GM18520 (cell line): ENCODE data around the gene CTNNBL1.

Experiments
- ATAC-seq: cut with Tn5 transposase; IDR thresholded peaks from one replicate; pipeline ENCODE4 v1.9.1; 2021; ENCODE audit not compliant: unreplicated experiment

The CTNNBL1 gene

DNA sequence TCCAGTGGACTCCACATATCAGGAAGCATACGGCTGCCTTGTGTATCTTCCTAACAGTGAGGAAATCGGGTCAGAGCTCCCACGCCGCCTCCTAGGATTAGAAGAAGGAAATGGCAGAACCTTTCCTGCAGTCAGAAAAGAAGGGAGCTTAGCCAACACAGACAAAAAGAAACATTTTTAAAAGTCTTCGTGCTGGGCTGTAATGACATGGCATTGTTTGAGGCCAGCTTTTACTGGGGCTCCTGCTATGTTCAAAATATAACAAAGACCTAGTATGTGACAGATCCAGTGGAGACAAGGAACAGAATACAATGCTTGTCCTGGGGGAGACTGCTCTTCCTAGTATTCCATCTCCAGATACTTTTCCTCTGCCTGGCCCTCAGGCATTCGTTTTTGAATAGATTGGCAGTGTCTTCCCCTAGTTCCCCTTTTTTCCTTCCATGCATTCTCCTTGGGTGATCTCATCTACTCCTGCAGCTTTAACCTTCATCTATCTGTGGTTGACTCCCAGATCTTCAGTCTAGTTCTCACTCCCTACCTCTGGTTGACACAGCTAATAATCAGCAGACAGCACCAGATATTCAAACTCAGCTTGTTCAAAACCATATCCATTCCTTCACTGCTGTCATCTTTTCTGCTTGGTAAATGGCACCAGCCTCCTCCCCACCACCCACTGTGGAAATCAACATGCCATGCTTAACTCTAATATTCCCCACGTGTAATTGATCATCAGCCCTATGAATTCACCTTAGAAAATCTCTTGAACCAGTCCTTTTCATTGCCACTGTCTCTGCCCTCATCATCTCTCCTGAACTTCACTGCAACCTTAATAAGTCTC is 114.6 kb downstream of the CTNNBL1 start:
- ATAC-seq = no peak

DNA sequence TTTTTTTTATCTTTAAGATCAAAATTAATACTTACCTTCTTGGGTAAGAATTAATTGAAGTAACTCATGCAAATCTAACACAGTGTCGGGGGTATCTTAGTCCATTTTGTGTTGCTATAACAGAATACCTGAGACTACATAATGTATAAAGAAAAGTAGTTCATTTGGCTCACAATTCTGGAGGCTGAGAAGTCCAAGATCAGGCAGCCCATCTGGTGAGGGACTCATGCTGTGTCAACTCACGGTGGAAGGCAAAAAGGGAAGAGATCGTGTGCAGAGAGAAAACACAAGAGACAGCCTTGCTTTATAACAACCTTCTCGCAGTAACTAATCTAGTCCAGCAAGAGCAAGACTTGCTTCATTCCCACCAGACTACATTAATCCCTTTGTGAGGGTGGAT is 116.2 kb downstream of the CTNNBL1 start:
- ATAC-seq = no peak

DNA sequence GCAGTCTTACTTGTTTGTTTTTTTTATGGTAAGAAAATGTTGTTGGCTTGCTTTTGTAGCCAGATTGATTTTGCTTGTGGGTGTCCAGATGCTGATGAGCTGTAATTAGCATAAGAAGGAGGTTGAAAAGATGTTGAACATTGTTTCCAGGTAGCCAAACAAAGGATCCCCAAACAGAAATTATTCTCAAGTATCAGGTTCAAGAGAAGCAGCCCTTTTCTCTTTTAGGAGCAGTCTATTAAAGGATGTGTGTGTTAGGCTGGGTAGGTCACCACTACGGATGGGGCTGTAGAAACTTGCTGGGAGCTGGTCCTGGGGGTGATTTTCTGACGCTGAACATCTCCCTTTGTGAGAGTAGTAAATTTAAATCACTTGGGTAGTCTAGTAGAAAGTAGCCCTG is 122.2 kb downstream of the CTNNBL1 start:
- no peak for ATAC-seq

DNA sequence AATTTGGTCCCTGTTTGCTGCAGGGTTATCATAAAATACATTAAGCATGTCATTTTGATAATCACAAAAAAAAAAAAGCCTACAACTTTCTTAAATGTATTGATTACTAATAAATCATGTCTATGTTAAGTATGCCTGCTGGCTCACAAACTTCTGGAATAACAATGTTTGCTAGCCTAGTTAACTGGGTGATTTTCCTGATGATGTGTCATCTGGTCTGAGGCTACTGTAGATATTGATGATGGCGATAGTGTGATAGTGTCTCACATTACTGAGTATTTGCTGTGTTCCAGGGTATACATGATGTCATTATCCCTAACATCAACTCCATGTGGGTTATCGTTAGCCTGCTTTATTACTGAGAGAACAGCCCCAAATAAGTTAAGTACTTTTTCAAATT is 122.9 kb downstream of the CTNNBL1 start:
- ATAC-seq = no peak

DNA sequence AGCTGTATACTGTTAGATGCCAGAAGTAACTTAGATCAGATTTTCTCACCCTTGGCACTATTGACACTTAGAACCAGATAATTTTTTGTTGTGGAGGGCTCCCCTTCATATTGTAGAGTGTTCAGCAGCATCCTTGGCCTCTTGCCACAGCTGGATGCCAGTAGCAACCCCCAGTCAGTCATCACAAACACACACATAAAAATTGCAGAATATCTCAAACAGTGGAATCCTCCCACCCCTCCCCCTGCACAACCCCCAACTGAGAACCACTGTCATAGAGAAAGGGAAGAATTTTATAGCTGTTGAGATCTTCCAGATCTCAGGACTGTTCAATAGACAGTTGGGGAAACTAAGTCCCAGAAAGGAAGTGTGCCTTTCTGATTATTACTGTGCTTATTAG is 127.9 kb downstream of the CTNNBL1 start:
- ATAC-seq = no peak

DNA sequence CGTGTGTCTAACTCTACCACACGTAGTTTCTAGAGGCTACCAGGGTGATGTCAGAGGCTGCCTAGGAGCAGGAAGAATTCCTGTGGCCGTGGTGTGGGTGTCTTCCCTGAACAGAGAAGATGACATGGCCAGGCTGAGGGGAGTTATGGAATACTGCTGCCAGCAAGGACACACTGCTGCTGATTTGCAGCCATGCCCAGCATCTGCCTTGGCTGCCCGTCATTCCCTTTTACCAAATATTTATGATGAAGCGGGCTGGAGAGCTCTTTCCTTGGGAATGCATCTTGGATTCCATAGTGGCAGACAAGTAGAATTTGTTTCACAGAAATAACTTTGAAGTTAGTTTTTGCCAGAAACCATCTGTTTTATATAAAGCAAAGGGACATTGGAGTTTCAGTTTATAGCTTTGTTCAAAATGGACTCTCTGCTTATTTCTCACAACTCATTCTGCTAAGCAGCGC is 128.3 kb downstream of the CTNNBL1 start:
- no peak for ATAC-seq

DNA sequence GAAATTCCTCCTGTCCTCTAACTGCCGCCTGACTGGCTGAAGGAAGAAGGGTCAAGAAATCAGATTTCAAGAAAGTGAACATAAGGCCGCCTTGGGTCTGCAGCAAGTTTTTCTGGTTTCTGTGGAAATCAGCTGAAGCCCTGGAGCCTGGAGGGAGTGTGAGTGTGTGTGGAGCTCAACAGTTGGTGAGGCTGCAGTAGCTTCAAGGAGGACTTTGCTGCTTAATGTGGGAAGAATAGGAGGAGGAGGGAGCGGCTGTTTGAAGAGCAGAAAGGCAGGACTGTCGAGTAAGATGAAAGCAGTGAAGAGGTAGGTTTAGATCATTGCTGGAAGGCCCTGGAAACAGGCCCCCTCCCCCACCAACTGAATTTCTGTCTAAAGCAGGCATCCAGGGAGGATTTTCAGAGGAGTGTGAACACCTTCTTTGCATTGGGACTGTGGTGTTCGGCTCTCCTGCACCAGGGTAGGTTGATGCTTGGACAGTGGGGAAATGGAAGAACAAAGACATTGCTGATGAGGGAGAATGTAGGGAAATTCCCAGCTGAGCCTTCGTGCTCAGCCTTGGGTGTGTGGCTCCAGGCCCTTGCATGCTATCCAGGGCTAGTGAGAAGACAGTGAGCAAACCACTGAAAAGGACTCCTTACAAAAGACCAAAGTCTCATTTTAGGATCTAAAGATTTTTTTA is 129.6 kb downstream of the CTNNBL1 start:
- no peak for ATAC-seq

DNA sequence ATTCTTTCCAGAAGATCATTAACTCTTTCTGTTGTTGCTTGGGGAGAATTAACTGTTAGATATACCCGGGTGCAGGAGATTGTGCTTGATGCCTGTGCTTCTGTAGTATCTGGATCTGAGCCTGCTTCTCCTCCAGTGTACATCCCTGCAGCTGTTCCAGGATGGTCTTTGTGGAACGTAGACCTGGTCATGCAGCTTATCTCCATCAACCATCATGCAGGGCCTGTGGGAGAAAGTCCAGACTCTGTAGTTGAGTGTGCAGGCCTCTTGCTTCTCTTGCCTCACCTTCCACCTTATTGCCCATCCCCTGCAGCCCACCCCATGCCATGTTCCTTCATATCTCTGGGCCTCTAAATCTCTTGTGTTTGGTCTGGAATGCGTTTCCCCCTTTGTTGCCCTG is 133.8 kb downstream of the CTNNBL1 start:
- no peak for ATAC-seq

DNA sequence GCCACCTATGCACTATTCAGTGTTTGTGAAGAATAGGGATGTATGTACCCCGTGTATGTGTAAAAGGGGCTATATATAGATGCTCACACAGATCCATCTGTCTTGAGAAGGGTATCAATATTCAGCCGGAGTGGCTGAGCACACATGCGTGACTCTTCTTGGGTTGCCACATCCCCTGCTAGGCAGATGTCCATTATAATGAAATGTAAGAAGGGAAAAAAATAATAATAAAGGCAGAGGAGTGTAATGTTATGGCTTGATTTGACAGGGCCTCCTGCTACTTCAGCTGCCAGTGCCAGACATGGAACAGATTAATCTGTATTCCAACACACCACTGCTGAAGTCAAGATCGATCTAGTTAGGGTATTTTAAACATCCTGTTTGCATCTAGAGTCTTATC is 134.9 kb downstream of the CTNNBL1 start:
- no peak for ATAC-seq

DNA sequence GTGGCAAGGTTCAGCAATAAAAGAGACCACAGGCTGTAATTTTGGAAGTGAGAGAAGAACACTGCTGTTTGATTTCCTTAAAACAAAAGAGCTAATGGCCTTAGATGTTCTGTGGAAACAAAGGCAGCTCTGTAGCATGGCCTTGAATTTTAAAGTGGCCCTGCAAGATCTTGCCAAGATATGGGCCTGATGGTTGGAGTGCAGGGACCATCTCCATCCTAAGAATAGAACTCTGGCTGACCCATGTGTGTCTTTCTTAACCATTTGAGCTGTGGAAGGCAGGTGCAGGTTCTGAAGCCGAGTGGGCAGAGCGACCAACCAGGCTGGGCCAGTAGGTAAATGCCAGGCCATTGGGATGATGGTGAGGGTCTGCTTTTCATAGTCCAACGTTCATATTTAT is 135.3 kb downstream of the CTNNBL1 start:
- ATAC-seq = no peak

DNA sequence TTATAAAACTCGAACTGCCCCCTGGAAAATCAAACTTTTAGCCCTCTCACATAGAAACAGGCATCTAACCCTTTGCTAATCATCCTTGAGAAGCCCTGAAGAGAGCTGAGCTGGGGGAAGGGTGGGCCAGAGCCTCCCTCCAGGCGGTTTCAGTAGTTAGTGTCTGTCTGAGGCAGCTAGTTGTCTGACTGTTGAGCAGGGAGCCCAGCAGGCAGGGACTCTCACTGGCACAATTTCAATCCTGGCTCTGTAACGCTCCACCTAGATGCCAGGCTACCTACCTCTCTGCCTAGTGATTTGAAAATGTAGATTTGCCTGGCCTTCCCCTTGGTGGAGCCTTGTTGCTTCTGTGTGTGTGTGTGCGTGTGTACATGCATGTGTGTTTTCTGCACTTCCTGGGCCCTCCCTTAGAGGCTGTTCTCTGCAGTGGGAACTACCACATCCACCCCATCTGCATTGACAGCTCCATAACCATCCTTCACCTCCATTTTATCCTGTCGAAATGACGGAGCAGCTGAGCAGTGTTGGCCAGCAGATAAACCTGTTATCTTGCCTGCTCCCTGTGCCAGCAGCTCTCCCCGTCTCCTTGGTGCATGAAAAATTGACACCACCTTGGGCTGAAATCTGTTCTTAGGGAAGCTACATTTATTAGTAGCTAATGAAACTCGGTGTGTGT is 139.5 kb downstream of the CTNNBL1 start:
- ATAC-seq = no peak

DNA sequence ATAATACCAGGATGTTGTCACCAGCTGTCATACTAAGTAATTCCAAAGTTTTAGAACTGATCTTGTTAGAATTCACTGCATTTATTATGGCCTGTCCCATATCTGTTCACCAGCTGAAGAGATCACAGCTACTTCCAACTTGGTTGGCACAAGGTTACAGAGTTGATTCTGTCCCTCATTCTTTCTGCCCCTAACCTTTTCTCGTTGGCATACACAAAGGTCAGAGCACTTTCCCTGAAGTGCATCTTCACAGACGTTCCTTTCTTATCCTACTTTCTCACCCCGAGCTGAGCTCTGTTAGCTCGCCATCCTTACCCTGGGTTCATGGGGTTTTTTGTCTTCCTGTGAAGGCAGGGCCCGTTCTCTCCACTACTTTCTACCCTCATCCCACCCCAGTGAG is 143.1 kb downstream of the CTNNBL1 start:
- ATAC-seq = no peak

DNA sequence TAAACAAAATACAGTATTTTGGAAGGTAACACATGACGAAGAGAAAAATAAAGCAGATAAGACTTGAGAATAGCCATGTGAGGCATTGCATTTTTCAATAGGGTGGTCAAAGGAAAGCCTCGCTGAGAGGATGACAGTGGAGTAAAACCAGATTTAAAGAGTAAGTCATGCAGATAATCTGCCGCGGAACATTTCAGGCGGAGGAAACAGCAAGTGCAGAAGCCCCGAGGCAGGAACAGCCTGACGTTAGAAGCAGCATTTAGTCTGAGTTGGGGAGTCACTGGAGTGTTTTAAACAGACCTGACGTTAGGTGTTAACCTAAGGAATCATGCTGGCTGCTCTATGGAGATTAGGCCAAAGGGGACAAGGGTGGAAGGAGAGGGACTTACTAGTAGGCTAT is 144.1 kb downstream of the CTNNBL1 start:
- no peak for ATAC-seq

DNA sequence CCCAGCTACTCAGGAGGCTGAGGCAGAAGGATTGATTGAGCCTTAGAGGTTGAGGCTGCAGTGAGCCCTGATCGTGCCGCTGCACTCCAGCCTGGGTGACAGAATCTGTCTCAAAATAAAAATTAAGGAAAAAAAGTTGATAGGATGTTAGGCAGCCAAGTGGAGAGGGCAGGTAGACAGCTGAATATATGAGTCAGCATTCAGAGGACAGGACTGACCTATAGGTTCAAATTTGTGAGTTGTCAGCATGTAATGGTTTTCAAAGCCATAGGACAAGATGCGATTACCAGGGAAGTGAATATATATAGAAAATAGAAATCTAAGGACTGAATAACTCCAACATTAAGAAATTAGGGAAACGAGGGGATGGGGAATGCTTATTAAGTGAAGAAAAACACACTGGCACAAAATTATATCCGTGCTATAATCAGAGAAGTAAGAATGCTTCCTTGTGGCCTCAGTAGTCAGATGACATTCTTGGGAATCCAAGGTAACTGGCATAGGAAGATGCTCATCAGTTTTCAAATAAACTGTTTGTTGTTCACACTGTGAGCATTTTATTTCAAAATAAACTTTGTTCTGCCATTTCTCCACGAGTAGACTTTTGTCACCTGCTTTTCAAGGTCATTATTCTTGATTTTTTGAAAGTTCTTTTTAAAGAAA is 145.1 kb downstream of the CTNNBL1 start:
- ATAC-seq = no peak

DNA sequence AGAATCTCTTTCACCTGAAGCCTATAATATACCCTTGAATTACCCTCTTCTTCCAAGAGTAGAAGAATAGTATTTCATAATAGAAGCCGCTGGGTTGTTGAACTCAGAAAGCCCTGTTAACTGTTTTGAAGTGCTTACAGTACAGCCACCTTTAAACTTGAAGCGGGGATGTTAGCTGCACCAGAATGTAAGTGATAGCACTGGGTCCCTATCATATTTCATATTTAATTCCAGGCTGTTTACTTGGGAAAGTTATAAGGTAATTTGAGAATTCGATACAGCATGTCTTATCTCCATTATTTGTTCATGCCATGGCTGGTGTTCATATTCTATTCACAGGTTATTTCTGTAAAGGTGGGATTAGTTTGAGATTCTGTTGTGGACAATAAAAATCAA is 145.6 kb downstream of the CTNNBL1 start:
- ATAC-seq = no peak

DNA sequence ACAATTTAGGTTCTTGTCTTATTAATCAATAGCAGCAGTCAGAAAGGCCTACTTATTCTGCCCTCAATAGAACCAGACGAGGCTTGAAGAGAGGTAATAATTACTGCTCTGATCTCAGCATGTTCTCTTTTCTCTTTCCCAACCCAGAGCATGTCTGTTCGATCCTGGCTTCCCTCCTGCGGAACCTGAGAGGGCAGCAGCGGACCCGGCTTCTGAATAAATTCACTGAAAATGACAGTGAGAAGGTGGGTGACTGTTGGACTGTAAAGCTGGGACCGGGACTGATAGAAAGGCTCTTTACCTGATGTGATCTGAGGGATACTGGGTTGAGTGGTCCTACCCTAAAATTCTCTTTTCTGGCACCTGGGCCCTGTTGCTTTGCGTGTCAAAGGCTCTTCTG is 146.1 kb downstream of the CTNNBL1 start:
- ATAC-seq = no peak

DNA sequence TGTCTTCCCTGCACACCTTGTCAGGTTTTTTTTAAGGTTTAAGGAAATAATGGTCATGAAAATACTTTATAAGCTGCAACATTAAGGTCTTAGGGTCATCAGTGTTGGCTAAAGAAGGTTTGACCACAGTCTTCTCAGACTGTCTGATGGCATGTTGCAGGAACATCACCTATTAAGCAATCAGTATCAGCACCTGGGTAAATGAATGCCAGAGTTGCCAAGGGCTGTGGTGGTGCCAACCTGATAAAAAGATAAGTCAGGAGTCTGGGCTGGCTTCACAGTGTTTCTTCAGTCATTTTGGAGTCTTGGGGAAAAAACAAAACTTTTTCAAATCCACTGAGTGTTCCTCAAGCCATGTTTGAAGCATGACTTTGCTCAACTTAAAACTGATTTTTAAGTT is 147.6 kb downstream of the CTNNBL1 start:
- no peak for ATAC-seq

DNA sequence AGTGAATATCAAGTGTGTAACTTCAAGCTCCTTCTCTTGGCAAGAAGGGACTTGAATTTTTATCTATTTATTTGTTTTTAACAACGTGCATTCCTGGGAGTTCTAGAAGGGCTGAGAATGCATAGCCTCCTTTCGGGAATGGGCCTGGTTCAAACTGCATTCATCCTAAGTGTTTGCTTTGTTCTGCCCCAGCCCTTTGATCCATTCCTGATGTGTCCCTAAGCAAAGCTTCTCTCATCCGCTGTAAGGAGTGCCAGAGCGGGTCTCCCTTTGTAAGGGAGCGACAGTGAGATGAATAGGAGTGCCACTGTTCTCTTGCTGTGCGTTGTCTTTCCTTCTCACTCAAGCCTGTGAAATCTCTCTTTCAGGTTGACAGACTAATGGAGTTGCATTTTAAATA is 148.1 kb downstream of the CTNNBL1 start:
- ATAC-seq = no peak

DNA sequence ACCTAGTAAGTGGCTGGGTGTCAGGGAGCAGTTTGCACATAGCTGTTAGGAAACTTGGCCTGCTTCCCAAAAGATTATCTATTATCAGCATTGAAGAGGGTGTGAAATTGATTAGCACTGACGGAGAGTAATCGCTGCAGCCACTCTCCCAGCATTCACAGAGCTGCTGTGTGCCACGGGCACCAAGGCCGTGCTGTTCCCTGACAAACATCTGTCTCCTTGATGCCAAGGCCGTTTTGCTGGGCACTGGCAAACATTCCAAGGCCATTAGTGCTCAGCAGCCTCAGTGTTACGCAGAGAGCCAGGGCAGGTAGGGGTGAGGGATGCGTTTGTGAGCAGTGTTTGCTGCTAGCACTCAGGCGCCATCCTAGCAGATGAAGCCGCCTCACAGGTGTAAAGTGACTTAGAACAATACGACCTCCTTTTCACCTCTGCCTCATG is 151.4 kb downstream of the CTNNBL1 start:
- no peak for ATAC-seq

DNA sequence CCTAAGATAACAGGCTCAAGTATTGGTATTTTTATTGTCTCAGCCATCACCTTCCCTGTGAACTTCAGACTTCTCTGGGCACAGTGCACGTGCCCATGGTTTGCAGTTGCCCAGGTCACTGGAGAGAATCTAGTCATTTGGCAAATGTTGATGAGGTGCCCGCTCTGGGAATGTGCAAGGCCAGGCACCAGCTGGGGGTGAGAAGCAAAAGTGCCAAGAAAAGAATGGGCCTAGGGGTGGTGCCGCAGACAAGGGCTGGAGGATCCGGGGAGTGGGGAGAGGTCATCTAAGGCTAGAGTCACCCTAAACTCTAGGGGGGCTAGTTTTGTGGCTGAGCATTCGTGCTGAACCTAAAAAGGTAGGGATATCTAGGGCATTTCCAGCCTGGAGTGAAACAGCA is 152.0 kb downstream of the CTNNBL1 start:
- no peak for ATAC-seq

DNA sequence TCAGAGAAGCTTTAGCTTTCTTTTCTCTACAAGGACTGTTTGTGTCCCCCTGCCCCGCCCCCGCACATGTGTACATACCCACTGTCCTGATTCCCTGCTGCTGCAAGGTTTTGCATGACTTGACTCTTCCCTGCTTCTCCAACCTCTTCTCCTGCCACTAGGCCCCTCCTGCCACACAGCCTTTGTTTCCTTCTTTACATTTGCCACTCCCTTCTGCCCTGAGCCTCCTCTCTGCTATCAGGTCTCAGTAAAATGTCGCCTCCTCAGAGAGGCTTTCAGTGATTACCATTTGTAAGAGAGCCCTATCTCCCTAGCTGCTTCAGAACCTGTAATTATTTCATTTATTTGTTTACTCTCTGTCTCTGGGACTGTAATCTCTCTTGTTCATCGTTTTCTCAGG is 152.7 kb downstream of the CTNNBL1 start:
- no peak for ATAC-seq
